Endothelial cell of umbilical vein (primary cell): Measurements from ENCODE around the gene FKBP2. TPM values are rescaled to one million over a fixed set of nuclear protein-coding genes. Genes with fewer than 3 reads are reported as not detected.
A peak's percentile ranks its signal among the peaks of the same experiment; 100 is the strongest.

Experiments
- BruUV-seq: library from RNA; stranded (reverse); fragments of 400-500 nt; replicated peaks from 2 replicates; lab custom pipeline; 2021; lab: Mats Ljungman, UMichigan
- CTCF ChIA-PET: fragments of 300-600, 350-600 bp; sonication (Branson Sonifier 250); formaldehyde crosslinking; loops from one replicate; lab custom pipeline; 2021; ENCODE audit warnings: antibody characterized with exemption, inconsistent platforms; lab: Charles Lee
- POLR2A ChIA-PET: fragments of 300-600, 350-600 bp; sonication (Branson Sonifier 250); formaldehyde crosslinking; loops from one replicate; lab custom pipeline; 2021; ENCODE audit warnings: antibody characterized with exemption, inconsistent platforms; lab: Charles Lee
- DNase-seq: peaks from one replicate; pipeline ENCODE4 v3.0.0-alpha.2; 2011; ENCODE audit warnings: low read depth, low spot score
- FAIRE-seq: peaks from 2 replicates; lab custom pipeline; 2011; peaks lifted over from hg19 to GRCh38; lab: Jason Lieb, UNC
- H2AFZ ChIP-seq: 2 replicates; pipeline ENCODE4 v1.6.0; 2012; ENCODE audit warnings: low read depth, low read length, control low read depth, inconsistent platforms
- H3K27ac ChIP-seq: 2 replicates; pipeline ENCODE4 v1.5.1; 2011; ENCODE audit warnings: low read depth, mild to moderate bottlenecking, control low read depth, low read length, moderate library complexity; ENCODE audit not compliant: insufficient read depth
- H3K27me3 ChIP-seq, 2 experiments: 2 replicates each; pipeline versions ENCODE4 v1.6.0 to v1.6.1; 2011; ENCODE audit warnings: low read length in 2 of 2, mixed read lengths in 1 of 2; ENCODE audit not compliant: control insufficient read depth in 2 of 2, insufficient read depth in 2 of 2
- H3K36me3 ChIP-seq, 2 experiments: 2 replicates in 1 of 2; 3 replicates in 1 of 2; pipeline ENCODE4 v1.5.1; 2011; ENCODE audit warnings: low read length in 2 of 2, mild to moderate bottlenecking in 1 of 2, moderate library complexity in 1 of 2; ENCODE audit not compliant: control insufficient read depth in 2 of 2, insufficient read depth in 2 of 2; ENCODE audit errors: extremely low read depth in 1 of 2
- H3K4me1 ChIP-seq: 3 replicates; pipeline ENCODE4 v1.5.1; 2011; ENCODE audit warnings: mild to moderate bottlenecking, low read length; ENCODE audit not compliant: control insufficient read depth, insufficient read depth; ENCODE audit errors: extremely low read depth
- H3K4me2 ChIP-seq: 2 replicates; pipeline ENCODE4 v1.6.1; 2011; ENCODE audit warnings: low read length, control low read depth, mixed read lengths; ENCODE audit not compliant: insufficient read depth
- H3K4me3 ChIP-seq, 3 experiments: fragments of 200-600 bp in 1 of 3; sonication (generic), shearing (Covaris generic) in 1 of 3; replicated peaks in 1 of 3; 2 replicates each; pipeline ENCODE4 v1.5.1; 2011 to 2016; ENCODE audit warnings: control low read depth in 3 of 3, low read length in 3 of 3, mild to moderate bottlenecking in 2 of 3, inconsistent platforms in 1 of 3, low read depth in 1 of 3, moderate library complexity in 1 of 3; ENCODE audit not compliant: insufficient read depth in 1 of 3
- H3K79me2 ChIP-seq: 2 replicates; pipeline ENCODE4 v1.6.0; 2012; ENCODE audit warnings: low read length, inconsistent platforms; ENCODE audit not compliant: control insufficient read depth, insufficient read depth
- H3K9ac ChIP-seq: replicated peaks from 2 replicates; pipeline ENCODE3; 2011; ENCODE audit warnings: low read length, control low read depth; ENCODE audit not compliant: insufficient read depth; ENCODE audit errors: extremely low read depth
- H3K9me1 ChIP-seq: replicated peaks from 3 replicates; pipeline ENCODE4 v1.6.0; 2011; ENCODE audit warnings: mild to moderate bottlenecking, low read length; ENCODE audit not compliant: control insufficient read depth, insufficient read depth; ENCODE audit errors: extremely low read depth
- H3K9me3 ChIP-seq: replicated peaks from 2 replicates; pipeline ENCODE4 v1.5.1; 2012; ENCODE audit warnings: low read length, inconsistent platforms; ENCODE audit not compliant: control insufficient read depth, insufficient read depth
- H4K20me1 ChIP-seq: replicated peaks from 2 replicates; pipeline ENCODE3; 2011; ENCODE audit warnings: mild to moderate bottlenecking, low read length; ENCODE audit not compliant: control insufficient read depth, insufficient read depth; ENCODE audit errors: extremely low read depth
- EZH2 ChIP-seq: IDR thresholded peaks from 2 replicates; pipeline ENCODE4 v1.6.1; 2012; ENCODE audit warnings: borderline replicate concordance, low read depth, mild to moderate bottlenecking, moderate library complexity, low read length, inconsistent platforms; ENCODE audit not compliant: severe bottlenecking
- FOS ChIP-seq: IDR thresholded peaks from 2 replicates; pipeline ENCODE4 v1.6.1; 2011; ENCODE audit warnings: mild to moderate bottlenecking, low read length, moderate library complexity, borderline replicate concordance; ENCODE audit not compliant: insufficient read depth
- GATA2 ChIP-seq: IDR thresholded peaks from 2 replicates; pipeline ENCODE4 v1.7.0; 2011; ENCODE audit warnings: low read depth, mild to moderate bottlenecking, moderate library complexity, mixed read lengths, low read length; ENCODE audit not compliant: insufficient read length, insufficient read depth
- JUN ChIP-seq: IDR thresholded peaks from 2 replicates; pipeline ENCODE4 v1.6.1; 2011; ENCODE audit warnings: borderline replicate concordance, low read depth; ENCODE audit not compliant: insufficient read length, insufficient read depth
- MAX ChIP-seq: IDR thresholded peaks from 2 replicates; pipeline ENCODE4 v1.6.1; 2011; ENCODE audit not compliant: insufficient read depth, insufficient read length
- MYC ChIP-seq: IDR thresholded peaks from one replicate; pipeline ENCODE4 v1.6.1; 2011; ENCODE audit warnings: mild to moderate bottlenecking, low read depth, low read length
- POLR2A ChIP-seq: IDR thresholded peaks from 2 replicates; pipeline ENCODE4 v1.6.1; 2012; ENCODE audit warnings: low read depth, mild to moderate bottlenecking, control low read depth, low read length
- POLR2AphosphoS5 ChIP-seq: IDR thresholded peaks from 2 replicates; pipeline ENCODE4 v1.6.1; 2012; ENCODE audit warnings: low read depth, mild to moderate bottlenecking, control low read depth, low read length, moderate library complexity; ENCODE audit not compliant: insufficient read depth
- dilution Hi-C: fragments of 300-500 bp; cut with MboI; formaldehyde crosslinking; loops from one replicate; pipeline ENCODE4 v1.15.0; 2019; ENCODE audit warnings: low sequenced_read_pairs; ENCODE audit not compliant: extremely low pct_ligation_motif_present
- intact Hi-C: fragments of 100-400 bp; cut with micrococcal nuclease; formaldehyde crosslinking; loops from one replicate; pipeline ENCODE4 v1.10.0; 2022
- polyA plus RNA-seq, 4 experiments: library from polyadenylated mRNA; depleted of rRNA in 3 of 4; stranded (reverse) in 3 of 4; unstranded in 1 of 4; fragments of >200 nt; gene quantifications; 2 replicates each; pipeline versions ENCODE4 v1.2.1 to v1.2.3, GENCODE V29; 2011 to 2012; ENCODE audit warnings: missing spikeins in 1 of 4
- total RNA-seq: library from RNA; stranded (reverse); gene quantifications from 2 replicates; pipeline ENCODE4 v1.2.3, GENCODE V29; 2021
- TF ChIP-seq, protein P1 (sequence below), 2 donors: IDR thresholded peaks; 1 replicate in 1 of 2; 2 replicates in 1 of 2; pipeline ENCODE4 v1.5.1; 2011; ENCODE audit warnings: low read length in 2 of 2, mild to moderate bottlenecking in 2 of 2, moderate library complexity in 2 of 2, control low read depth in 1 of 2, inconsistent platforms in 1 of 2, low read depth in 1 of 2; ENCODE audit not compliant: insufficient read depth in 1 of 2; ENCODE audit errors: extremely low read depth in 1 of 2

Gene FKBP2
- total and polyA plus RNA-seq, 2 donors (not counting 3 experiments of a cell fraction or from before 2014, with no cell fraction given) = 48.5 to 74.4 TPM

- FAIRE-seq = peak; percentile 24
- Histone ChIP-seq H3K4me3 (no peak overlapping the region), H3K4me2 (peak overlapping the region; percentile 43), H3K9me1 (no peaks in the 10 kb centered on the region), H2AFZ (no peak overlapping the region), H3K4me1 (peaks cover 53% of the 10 kb centered on the region), H3K79me2 (no peaks in the 10 kb centered on the region), H3K27ac (peak overlapping the region; percentile 76), H3K36me3 (peaks cover 2 to 14% of the 10 kb centered on the region in 2 experiments), H4K20me1 (no peaks in the 10 kb centered on the region), H3K9ac (no peak overlapping the region), H3K27me3 (no peaks in the 10 kb centered on the region), H3K9me3 (no peaks in the 10 kb centered on the region)
- TF ChIP-seq POLR2AphosphoS5 = no peak
- no peak for TF ChIP-seq FOS
- TF ChIP-seq JUN = no peak
- no peak for TF ChIP-seq EZH2
- no peak for TF ChIP-seq POLR2A
- TF ChIP-seq GATA2 = no peak
- no peak for TF ChIP-seq MYC
- no peak for TF ChIP-seq MAX
- TF ChIP-seq, protein P1, sequence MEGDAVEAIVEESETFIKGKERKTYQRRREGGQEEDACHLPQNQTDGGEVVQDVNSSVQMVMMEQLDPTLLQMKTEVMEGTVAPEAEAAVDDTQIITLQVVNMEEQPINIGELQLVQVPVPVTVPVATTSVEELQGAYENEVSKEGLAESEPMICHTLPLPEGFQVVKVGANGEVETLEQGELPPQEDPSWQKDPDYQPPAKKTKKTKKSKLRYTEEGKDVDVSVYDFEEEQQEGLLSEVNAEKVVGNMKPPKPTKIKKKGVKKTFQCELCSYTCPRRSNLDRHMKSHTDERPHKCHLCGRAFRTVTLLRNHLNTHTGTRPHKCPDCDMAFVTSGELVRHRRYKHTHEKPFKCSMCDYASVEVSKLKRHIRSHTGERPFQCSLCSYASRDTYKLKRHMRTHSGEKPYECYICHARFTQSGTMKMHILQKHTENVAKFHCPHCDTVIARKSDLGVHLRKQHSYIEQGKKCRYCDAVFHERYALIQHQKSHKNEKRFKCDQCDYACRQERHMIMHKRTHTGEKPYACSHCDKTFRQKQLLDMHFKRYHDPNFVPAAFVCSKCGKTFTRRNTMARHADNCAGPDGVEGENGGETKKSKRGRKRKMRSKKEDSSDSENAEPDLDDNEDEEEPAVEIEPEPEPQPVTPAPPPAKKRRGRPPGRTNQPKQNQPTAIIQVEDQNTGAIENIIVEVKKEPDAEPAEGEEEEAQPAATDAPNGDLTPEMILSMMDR (IDR thresholded peaks at IDR 0.05; ENCODE audit: extremely low read depth in 1 of 2, insufficient read depth in 1 of 2, low read depth in 1 of 2, low read length in 2 of 2) = no peak
- intact Hi-C loops = no loop called here
- ChIA-PET POLR2A (interaction anchor here (0.7 to 2.6 kb wide), 3 partner anchors 22 to 62 kb away, joined by 3 to 10 read pairs (median 5); partner anchors contain the start of genes FERMT3 and PPP1R14B), CTCF (interaction anchor here (0.7 to 5.6 kb wide), 9 partner anchors 9 to 88 kb away, joined by 3 to 60 read pairs (median 6); partner anchors contain the start of genes CATSPERZ, PLCB3 and PPP1R14B)
- dilution Hi-C loops = no loop called here
- BruUV-seq = no TSS peak
- no peak for DNase-seq
These were observed 26.5 kb downstream of the FKBP2 start for GRCh38 chr11:64267207-64267945.
